Uterus (tissue), 4 donors: Measurements from ENCODE around the gene TADA2A. TPM values are rescaled to one million over a fixed set of nuclear protein-coding genes. Genes with fewer than 3 reads are reported as not detected.

Experiments
- DNase-seq, 2 donors: peaks; one replicate each; pipeline ENCODE4 v3.0.0-alpha.2; 2019 to 2020
- H3K27ac ChIP-seq, 2 donors: fragments of 200-600 bp; sonication (generic); 1 replicate in 1 of 2; 2 replicates in 1 of 2; pipeline ENCODE4 v1.5.1; 2016 to 2018
- H3K27me3 ChIP-seq, 2 donors: fragments of 200-600 bp; sonication (generic); one replicate each; pipeline ENCODE4 v1.5.1; 2018 to 2019; ENCODE audit warnings: control low read depth in 1 of 2
- H3K36me3 ChIP-seq, 2 donors: fragments of 200-600 bp; sonication (generic); one replicate each; pipeline ENCODE4 v1.5.1; 2019; ENCODE audit warnings: control low read depth in 1 of 2
- H3K4me1 ChIP-seq, 2 donors: fragments of 200-600 bp; sonication (generic); one replicate each; pipeline ENCODE4 v1.5.1; 2018 to 2019; ENCODE audit warnings: control low read depth in 1 of 2
- H3K4me3 ChIP-seq, 2 donors: fragments of 200-600 bp; sonication (generic); 1 replicate in 1 of 2; 2 replicates in 1 of 2; pipeline ENCODE4 v1.5.1; 2018 to 2019; ENCODE audit warnings: mild to moderate bottlenecking in 1 of 2
- H3K9me3 ChIP-seq, 2 donors: fragments of 200-600 bp; sonication (generic); one replicate each; pipeline ENCODE4 v1.5.1; 2019; ENCODE audit warnings: control low read depth in 1 of 2
- CTCF ChIP-seq, 4 experiments: fragments of 200-600 bp in 2 of 4; fragments of 450-650 bp in 2 of 4; sonication (generic) in 2 of 4; IDR thresholded peaks; one replicate each; pipeline ENCODE4 v1.5.1; 2016 to 2019; ENCODE audit warnings: antibody characterized with exemption in 4 of 4, mild to moderate bottlenecking in 2 of 4, moderate library complexity in 1 of 4
- POLR2A ChIP-seq, 2 donors: fragments of 450-650 bp; IDR thresholded peaks; one replicate each; pipeline ENCODE4 v1.6.1; 2016; ENCODE audit warnings: antibody characterized with exemption in 2 of 2, mild to moderate bottlenecking in 1 of 2, moderate library complexity in 1 of 2
- intact Hi-C: fragments of 100-400 bp; cut with DNase I; formaldehyde crosslinking; loops from one replicate; pipeline ENCODE4 v1.15.1; 2023; ENCODE audit warnings: low total_unique reads
- total RNA-seq, 4 donors: library from RNA; depleted of rRNA in 3 of 4; stranded (reverse); fragments of >200 nt in 3 of 4; gene quantifications; one replicate each; pipeline versions ENCODE4 v1.1.0 to v1.2.4, GENCODE V29; 2014 to 2023
- donor health status: DM: yes; HTN: yes; CAD: no.

TADA2A gene
- total RNA-seq, 4 donors from 2014 or later: 13.8 to 40.8 (median 22.0) TPM

DNA sequence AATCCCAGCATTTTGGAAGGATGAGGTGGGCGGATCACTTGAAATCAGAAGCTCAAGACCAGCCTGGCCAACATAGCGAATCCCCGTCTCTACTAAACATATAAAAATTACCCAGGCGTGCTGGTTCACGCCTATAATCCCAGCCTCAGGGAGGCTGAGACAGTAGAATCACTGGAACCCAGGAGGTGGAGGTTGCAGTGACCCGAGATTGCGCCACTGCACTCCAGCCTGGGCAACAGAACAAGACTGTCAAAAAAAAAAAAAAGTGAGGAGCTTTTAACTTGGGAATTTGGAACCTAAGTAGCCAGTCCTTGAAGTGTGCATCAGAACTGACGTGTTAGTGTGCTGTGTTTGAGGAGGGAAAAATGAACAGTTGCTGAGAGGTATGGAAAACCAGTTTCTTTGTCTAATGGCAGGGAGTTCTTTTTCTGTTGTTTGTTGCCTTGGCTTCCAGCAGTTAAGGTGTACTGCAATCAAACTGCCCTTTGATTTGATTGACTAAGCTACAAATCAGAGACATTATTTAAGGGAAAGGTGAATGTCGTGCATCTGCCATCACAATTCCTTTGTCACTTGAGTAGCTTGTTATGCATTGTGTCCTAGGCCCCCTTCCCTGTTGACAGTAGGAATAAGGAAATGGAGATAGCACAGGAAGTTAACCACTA is 74.4 kb downstream of the TADA2A start:
- Histone ChIP-seq H3K9me3 (no peaks in the 10 kb centered on the region), H3K27ac (no peak overlapping the region), H3K27me3 (no peaks in the 10 kb centered on the region), H3K36me3 (no peaks in the 10 kb centered on the region), H3K4me3 (no peak overlapping the region), H3K4me1 (no peaks in the 10 kb centered on the region)
- peak in 1 of 2 donors; percentile 30 for DNase-seq
- TF ChIP-seq POLR2A (IDR thresholded peaks at IDR 0.05): no peak
- no peak for TF ChIP-seq CTCF (IDR thresholded peaks at IDR 0.05)
- intact Hi-C loops: no loop called here

GRCh38 chr17:37483311-37484039 is 76.8 kb downstream of the TADA2A start:
- Histone ChIP-seq H3K27me3 (no peaks in the 10 kb centered on the region), H3K9me3 (no peaks in the 10 kb centered on the region), H3K4me3 (no peak overlapping the region), H3K36me3 (no peaks in the 10 kb centered on the region), H3K4me1 (no peaks in the 10 kb centered on the region), H3K27ac (no peak overlapping the region)
- intact Hi-C loops: no loop called here
- DNase-seq: peak; percentile 32 to 36
- TF ChIP-seq POLR2A (IDR thresholded peaks at IDR 0.05) (no peak), CTCF (IDR thresholded peaks at IDR 0.05) (no peak)

GRCh38 chr17:37485938-37486570 is 79.4 kb downstream of the TADA2A start:
- Histone ChIP-seq H3K27me3 (no peaks in the 10 kb centered on the region), H3K4me1 (no peaks in the 10 kb centered on the region), H3K4me3 (no peak overlapping the region), H3K27ac (no peak overlapping the region), H3K36me3 (no peaks in the 10 kb centered on the region), H3K9me3 (no peaks in the 10 kb centered on the region)
- no peak for DNase-seq
- intact Hi-C loops: no loop called here
- TF ChIP-seq CTCF (IDR thresholded peaks at IDR 0.05) (no peak), POLR2A (IDR thresholded peaks at IDR 0.05) (no peak)

DNA sequence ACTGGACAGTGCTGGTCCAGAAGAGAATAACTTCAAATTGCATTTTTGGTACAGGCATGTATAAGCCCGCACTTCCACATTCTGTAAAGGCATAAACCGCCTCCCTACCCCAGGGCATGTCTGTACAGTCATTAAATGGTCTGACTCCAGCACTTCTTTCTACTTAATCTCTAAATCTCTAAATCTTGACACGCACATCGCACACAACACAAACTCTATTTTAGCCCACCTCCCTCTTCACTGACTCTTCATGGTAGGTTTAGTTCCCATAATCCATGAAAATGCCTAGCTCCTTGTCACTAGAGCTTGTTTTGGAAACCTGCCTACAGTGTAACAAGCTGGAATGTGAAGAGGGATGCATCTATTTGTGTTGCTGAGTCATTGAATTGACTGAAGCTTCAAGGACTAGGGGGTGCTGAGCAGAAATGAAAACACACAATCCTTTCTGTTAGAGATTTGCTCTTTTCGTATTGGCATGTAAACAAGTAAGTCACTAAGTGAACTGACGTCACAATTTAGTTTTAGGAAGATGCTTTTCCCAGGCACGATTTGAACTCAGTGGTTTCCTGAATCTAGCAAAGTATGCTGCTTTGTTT is 81.4 kb downstream of the TADA2A start:
- no peaks in the 10 kb centered on the region for H3K4me1 ChIP-seq
- H3K36me3 ChIP-seq: no peaks in the 10 kb centered on the region
- DNase-seq: no peak
- H3K27ac ChIP-seq: peak overlapping the region; percentile 84 to 86
- TF ChIP-seq POLR2A (IDR thresholded peaks at IDR 0.05) (no peak), CTCF (IDR thresholded peaks at IDR 0.05) (no peak)
- H3K27me3 ChIP-seq: no peaks in the 10 kb centered on the region
- peak overlapping the region in 1 of 2 donors; percentile 97 for H3K4me3 ChIP-seq
- intact Hi-C loops: no loop called here
- H3K9me3 ChIP-seq: no peaks in the 10 kb centered on the region
